Type B pancreatic cell (in vitro differentiated cells): ENCODE measurements around the gene ZNF516. TPM values are rescaled to one million over a fixed set of nuclear protein-coding genes. Genes with fewer than 3 reads are reported as not detected.

ENCODE experiments used
- DNase-seq: peaks from one replicate; pipeline ENCODE4 v3.0.0; 2021; ENCODE audit warnings: mixed read lengths; ENCODE audit not compliant: unreplicated experiment; ENCODE audit errors: extremely low spot score
- H3K27ac Mint-ChIP-seq: 2 replicates; pipeline ENCODE4 v1.8.0; 2021; ENCODE audit warnings: mild to moderate bottlenecking, mixed read lengths
- H3K27me3 Mint-ChIP-seq: 2 replicates; pipeline ENCODE4 v1.8.0; 2021; ENCODE audit warnings: mixed read lengths
- H3K36me3 Mint-ChIP-seq: 2 replicates; pipeline ENCODE4 v1.8.0; 2021; ENCODE audit warnings: mixed read lengths
- H3K4me1 Mint-ChIP-seq: one replicate; pipeline ENCODE4 v1.8.0; 2021; ENCODE audit warnings: mixed read lengths; ENCODE audit not compliant: unreplicated experiment
- H3K4me3 Mint-ChIP-seq: 2 replicates; pipeline ENCODE4 v1.8.0; 2021; ENCODE audit warnings: mild to moderate bottlenecking, mixed read lengths
- H3K9me3 Mint-ChIP-seq: 2 replicates; pipeline ENCODE4 v1.8.0; 2021; ENCODE audit warnings: mixed read lengths
- CTCF ChIP-seq: fragments of 200-600 bp; sonication (generic); conservative IDR thresholded peaks from 2 replicates; pipeline ENCODE4 v1.5.0; 2021; ENCODE audit warnings: antibody characterized with exemption, mild to moderate bottlenecking
- total RNA-seq: library from RNA; stranded (reverse); gene quantifications from 2 replicates; pipeline ENCODE4 v1.2.1, GENCODE V29; 2021; ENCODE audit warnings: low replicate concordance

Gene ZNF516
- total RNA-seq, 1 donor from 2014 or later = 71.2 TPM

GRCh38 chr18:76367168-76368125, 127.6 kb downstream of the ZNF516 start:
- Mint-ChIP-seq H3K27me3 (no peaks in the 10 kb centered on the region), H3K4me3 (no peak overlapping the region), H3K36me3 (peaks cover 52% of the 10 kb centered on the region), H3K9me3 (no peaks in the 10 kb centered on the region), H3K4me1 (peaks cover under 1% of the 10 kb centered on the region), H3K27ac (no peak overlapping the region)
- DNase-seq = peak; percentile 57
- TF ChIP-seq CTCF = no peak

- Mint-ChIP-seq H3K4me3 (no peak overlapping the region), H3K9me3 (no peaks in the 10 kb centered on the region), H3K27ac (no peak overlapping the region), H3K36me3 (peaks cover 53% of the 10 kb centered on the region), H3K27me3 (no peaks in the 10 kb centered on the region), H3K4me1 (no peaks in the 10 kb centered on the region)
- TF ChIP-seq CTCF = no peak
- no peak for DNase-seq
Observed at GRCh38 chr18:76365561-76365960, 129.5 kb downstream of the ZNF516 start.

- no peak for TF ChIP-seq CTCF
- no peak for DNase-seq
- H3K36me3 Mint-ChIP-seq = peaks cover 48% of the 10 kb centered on the region
- H3K27ac Mint-ChIP-seq = no peak overlapping the region
- H3K9me3 Mint-ChIP-seq = no peaks in the 10 kb centered on the region
- H3K27me3 Mint-ChIP-seq = no peaks in the 10 kb centered on the region
- no peak overlapping the region for H3K4me3 Mint-ChIP-seq
- no peaks in the 10 kb centered on the region for H3K4me1 Mint-ChIP-seq
Observed at GRCh38 chr18:76364282-76365259, 130.5 kb downstream of the ZNF516 start.

GRCh38 chr18:76363436-76364120, 131.5 kb downstream of the ZNF516 start:
- H3K9me3 Mint-ChIP-seq = no peaks in the 10 kb centered on the region
- peaks cover 47% of the 10 kb centered on the region for H3K36me3 Mint-ChIP-seq
- H3K27ac Mint-ChIP-seq = no peak overlapping the region
- H3K27me3 Mint-ChIP-seq = no peaks in the 10 kb centered on the region
- no peaks in the 10 kb centered on the region for H3K4me1 Mint-ChIP-seq
- no peak for DNase-seq
- H3K4me3 Mint-ChIP-seq = no peak overlapping the region
- TF ChIP-seq CTCF = no peak

- no peak for TF ChIP-seq CTCF
- Mint-ChIP-seq H3K27me3 (no peaks in the 10 kb centered on the region), H3K4me1 (no peaks in the 10 kb centered on the region), H3K9me3 (no peaks in the 10 kb centered on the region), H3K27ac (no peak overlapping the region), H3K36me3 (peaks cover 50% of the 10 kb centered on the region), H3K4me3 (no peak overlapping the region)
- DNase-seq = no peak
Observed at GRCh38 chr18:76362676-76363075, 132.4 kb downstream of the ZNF516 start.
